ENCODE data around the gene TMOD2.
"Not testable (repeated sequence)": the region's sequence is repeated elsewhere in the genome, so short reads cannot be mapped to it uniquely, and the experiment has no call there.

The TMOD2 gene

DNA sequence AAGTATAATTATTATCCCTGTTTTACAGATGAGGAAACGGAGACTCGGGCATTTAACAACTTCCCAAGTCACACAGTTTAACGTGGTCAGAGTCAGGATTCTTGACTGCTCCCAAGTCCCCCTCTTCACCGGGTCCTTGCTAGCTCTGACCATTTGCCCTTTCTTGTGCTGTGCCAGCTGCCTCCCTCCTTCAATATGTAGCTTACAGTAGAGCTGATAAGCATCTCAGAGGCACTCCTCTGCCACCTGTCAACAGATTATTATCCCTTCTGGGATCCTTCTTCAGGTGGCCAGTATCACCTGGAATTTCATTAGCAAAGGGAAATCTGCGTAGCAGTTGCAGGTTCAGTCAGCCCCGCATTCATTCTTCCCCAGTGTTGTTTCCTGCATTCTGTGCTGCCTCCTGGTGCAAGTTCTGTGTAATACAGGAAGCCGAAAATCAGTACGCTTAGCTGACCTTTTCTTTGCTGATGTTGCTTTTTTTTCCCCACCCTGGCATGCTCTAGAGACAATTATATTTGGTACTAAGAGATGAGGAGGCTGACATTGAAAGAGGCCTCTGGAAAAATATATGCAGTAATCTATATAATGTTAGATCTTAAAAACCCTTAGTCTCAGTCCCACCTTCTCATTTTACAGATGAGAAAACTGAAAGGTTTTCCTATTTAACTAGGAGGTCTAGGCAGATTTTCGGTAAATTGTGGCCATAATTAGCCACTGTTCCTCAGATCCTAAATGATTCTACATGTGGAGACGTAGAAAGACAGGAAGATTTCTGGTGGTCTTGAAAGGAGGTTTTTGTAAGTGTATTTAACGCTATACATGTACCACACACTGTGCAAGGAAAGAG, 24.8 kb downstream of the TMOD2 start:
- peak; percentile 11 for DNase-seq

GRCh38 chr15:51776952-51777569, 25.7 kb downstream of the TMOD2 start:
- peak; percentile 19 for DNase-seq

DNA sequence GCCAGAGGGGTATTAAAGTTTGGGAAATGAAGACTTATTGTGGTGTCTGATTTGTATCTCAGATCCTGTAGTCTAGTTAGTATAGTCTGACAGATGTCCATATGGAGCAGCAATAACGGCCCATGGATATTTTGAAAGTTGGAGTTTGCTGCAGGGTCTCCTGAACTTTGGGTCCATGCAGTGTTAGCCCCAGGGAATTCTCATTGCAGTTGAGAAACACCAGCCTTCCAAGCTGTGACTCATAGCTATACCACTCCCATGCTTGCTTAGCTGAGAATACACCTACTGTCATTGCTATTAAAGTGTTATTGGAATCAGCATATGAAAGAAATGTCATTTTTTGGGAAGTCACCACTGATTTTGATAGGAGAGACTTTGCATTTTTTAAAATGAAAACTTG, 29.2 kb downstream of the TMOD2 start:
- no peak for DNase-seq

DNA sequence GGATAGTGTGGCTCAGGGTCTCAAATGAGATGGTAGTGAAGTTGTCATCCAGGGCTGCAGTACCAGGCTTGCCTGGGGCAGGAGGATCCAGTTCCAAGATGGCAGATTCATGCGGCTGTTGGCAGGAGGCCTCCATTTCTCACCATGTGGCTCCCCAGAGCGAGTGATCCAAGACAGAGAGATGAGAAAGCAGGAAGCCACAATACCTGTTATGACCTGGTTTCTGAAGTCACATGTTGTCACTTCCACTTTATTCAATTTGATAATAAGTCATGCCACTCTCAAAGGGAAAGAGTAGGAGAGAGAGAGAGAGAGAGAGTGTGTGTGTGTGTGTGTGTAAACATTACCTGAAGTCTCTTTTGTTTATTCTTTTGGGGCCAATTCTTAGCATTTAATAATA, 30.1 kb downstream of the TMOD2 start:
- no peak for DNase-seq

- DNase-seq = no peak
Measured at GRCh38 chr15:51782357-51782896, 31.0 kb downstream of the TMOD2 start.

DNA sequence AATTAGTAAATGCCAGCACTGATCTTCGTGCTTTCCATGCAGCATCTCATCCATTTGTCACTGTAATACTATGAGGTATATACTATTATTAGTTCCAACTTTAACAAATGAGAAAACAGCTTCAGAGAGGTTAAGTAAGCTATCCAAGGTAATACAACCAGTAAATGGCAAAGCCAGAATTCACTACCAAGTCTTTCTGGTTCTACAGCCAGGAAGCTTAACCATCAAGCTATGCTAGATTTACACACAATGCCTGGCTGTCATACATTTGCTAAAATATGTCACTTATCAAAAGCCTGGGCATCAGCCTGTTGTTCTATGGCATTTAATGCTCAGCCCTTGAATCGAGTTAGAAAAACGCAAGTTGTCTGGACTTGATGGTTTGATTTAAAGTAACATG, 32.6 kb downstream of the TMOD2 start:
- no peak for DNase-seq

DNA sequence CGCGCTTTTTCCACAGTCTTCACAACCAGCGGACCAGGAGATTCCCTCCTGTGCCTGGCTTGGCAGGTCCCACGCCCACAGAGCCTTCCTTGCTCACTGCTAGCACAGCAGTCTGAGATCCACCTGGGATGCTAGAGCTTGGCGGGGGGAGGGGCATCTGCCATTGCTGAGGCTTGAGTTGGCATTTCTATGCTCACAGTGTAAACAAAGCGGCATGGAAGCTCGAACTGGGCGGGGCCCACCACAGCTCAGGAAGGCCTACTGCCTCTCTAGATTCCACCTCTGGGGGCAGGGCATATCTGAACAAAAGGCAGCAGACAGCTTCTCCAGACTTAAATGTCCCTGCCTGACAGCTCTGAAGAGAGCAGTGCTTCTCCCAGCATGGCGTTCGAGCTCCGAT, 35.7 kb downstream of the TMOD2 start:
- not testable (repeated sequence) for DNase-seq

DNA sequence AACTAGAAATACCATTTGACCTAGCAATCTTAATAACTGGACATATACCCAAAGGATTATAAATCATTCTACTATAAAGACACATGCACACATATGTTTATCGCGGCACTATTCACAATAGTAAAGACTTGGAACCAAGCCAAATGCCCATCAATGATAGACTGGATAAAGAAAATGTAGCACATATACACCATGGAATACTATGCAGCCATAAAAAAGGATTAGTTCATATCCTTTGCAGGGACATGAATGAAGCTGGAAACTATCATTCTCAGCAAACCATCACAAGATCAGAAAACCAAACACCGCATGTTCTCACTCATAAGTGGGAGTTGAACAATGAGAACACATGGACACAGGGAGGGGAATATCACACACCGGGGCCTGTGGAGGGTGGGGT, 41.1 kb downstream of the TMOD2 start:
- DNase-seq = not testable (repeated sequence)

DNA sequence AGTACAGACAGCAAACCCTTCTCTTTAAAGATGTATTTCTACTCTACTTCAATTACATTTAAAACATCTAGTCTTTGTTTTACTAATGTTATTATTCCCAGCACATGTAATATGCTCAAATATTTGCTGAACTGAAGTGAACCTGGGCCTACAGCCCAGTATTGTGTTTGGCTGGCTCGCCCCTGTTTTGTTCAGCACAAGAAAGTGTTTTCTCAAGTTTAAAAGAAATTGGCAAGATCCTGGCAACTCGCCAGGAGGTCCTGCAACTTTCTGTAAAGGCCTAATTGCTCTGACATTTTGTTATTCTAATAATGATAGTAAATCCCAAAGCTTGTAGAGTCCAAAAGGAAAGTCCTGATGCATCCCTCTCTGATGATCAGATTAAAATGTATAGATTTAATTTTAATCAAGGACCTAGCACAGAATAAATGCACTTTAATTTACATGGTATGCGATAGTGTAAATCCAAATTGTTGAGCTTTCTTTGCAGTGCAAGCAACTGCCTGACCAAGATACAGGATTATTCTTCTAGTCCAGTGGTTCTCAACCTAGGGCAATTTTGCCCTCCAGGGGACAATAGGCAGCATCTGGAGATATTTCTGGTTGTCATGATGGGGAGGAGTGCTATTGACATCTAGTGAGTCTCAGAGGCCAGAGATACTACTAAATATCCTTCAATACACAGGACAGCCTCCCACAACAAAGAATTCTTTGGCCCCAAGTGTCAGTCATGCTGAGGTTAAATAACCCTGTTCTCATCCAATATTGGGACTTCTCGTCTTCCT, 42.3 kb downstream of the TMOD2 start:
- no peak for DNase-seq

GRCh38 chr15:51796847-51797401, 45.5 kb downstream of the TMOD2 start:
- no peak for DNase-seq

- DNase-seq = no peak
Measured at GRCh38 chr15:51798281-51798680, 46.9 kb downstream of the TMOD2 start.

DNA sequence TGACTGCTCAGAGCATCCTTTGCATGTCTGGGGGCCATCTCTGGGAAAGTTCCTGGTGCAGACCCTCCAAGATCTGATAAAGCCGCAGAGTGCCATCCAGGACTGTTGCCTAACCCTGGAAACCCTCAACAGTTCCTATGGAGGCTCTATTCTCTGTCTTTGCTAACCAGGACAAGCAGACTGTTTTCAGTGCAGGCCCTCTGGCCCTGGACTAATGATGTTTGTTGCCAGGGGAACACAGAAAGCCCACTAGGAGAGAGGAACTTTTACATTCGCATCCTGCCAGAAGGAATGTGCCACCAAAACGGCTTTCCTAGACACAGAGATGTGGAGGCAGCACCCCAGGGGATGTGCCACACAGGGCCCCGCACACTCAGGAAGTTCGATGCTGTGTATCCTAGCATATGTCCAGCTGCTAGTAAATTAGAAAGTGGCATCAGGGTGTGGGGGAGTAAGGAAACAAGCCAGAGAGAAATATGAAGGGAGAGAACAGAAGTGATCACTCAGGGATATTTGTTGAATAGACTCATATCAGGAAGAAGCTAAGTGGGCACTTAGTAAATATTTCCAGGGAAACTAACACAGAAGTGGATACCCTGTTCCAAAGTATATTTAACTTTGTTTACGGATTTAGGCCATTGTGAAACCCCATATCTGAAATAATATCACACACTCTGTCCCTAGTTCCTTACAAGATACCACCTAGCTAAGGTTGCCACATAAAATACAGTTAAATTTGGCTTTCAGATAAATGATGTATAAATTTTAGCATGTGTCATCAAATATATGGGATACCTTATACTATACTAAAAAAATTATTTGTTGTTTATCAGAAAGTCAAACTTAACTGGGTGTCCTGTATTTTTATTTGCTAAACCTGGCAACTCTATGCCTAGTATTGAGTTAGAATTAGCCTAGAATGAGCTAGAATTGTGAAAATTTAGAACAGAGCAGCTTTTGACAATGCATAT, 48.2 kb downstream of the TMOD2 start:
- no peak for DNase-seq

GRCh38 chr15:51801391-51801835, 50.0 kb downstream of the TMOD2 start:
- DNase-seq = no peak

DNA sequence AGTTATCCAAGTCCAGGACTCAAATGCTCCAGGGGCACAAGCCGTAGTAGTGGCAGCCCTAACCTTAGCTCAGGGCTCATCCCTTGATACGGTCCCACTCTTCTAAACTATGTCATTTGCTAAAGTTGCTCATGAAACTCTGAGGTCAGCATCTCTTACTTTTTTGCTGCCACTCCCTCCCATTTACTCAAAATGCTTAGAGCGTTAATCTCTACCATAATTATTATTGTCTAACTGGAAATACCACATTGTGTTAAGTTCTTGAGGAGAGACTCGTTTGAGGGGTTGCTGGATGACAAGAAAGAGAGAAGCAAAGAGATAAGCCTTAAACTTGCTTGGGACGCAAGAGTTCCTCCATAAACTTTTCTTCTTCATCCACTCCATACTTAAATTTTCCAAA, 51.2 kb downstream of the TMOD2 start:
- no peak for DNase-seq

- DNase-seq = no peak
Measured at GRCh38 chr15:51803965-51804364, 52.6 kb downstream of the TMOD2 start.

DNA sequence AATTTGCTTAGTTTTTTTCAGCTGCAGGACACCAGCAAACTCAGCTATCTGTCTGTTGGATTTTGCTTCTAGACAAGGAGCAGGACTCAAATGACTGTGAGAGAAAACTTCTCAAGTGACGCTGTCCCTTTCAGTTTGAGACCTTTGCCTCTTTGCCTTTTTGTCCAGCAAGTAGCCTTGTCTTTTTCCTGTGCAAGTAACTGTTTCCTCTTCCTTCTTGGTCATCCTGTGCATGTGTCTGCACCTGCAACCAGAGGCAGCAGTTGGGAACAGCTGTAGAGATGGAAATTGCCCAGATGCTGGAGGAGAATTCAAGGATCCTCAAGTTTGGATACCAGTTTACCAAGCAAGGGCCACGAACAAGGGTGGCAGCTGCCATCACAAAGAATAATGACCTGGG, 54.7 kb downstream of the TMOD2 start:
- no peak for DNase-seq

- DNase-seq = no peak
Measured at GRCh38 chr15:51809457-51809856, 58.1 kb downstream of the TMOD2 start.

GRCh38 chr15:51812598-51812997, 61.2 kb downstream of the TMOD2 start:
- DNase-seq = no peak

DNA sequence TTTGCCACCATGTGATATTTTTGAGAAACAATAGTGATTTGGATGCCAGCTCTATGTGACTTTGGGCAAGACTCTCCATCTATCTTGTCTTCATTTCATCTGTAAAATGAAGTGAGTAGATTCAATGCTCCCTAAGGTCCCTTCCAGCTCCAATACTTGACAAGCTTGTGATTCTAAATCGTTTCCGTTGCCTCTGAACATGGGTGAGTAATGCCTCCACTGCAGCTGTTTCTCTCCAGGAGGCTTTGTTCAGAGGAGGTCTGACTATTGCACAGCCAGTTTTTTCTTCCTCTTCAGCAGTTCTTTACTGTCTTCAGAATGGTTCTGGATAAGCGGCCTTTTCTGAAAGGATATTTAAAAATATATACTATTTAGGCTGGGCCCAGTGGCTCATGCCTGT, 63.2 kb downstream of the TMOD2 start:
- DNase-seq = no peak

DNA sequence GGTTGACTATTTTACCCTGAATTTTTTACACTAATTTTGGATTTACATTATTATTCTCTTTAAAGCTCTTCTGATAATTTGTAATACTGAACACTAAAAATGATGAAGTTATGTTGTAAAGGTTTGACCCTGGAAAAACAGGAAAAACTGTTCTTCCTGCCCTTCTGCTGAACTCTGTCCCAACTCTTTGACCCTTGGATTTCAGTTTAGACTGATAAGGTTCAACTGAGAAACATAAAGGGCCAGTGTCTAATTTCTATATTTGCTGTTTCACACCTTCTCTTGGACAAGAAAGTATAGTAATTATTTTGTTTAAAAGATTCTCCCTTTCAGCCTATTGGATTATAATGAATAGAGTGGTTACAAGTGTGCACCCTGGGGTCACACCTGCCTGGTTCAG, 65.2 kb downstream of the TMOD2 start:
- DNase-seq = no peak

DNA sequence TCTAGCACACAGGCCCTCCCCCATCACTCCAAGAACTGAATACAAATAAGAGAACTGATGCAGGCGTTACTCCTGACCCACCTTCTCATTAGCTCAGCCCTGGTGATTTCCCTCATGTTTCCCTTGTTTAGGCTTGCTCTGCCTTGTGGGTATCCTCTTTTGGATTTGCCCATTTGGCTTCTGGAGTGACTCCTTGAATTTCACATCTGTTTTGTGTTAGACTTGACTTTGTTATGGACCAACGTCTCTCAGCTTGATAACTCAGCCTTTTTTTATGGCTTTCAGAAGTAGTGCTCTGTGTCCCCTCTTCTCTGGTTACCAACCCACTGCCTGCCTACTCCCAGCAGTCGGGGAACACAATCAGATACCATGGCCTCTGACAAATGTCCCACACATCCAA, 66.8 kb downstream of the TMOD2 start:
- no peak for DNase-seq

DNA sequence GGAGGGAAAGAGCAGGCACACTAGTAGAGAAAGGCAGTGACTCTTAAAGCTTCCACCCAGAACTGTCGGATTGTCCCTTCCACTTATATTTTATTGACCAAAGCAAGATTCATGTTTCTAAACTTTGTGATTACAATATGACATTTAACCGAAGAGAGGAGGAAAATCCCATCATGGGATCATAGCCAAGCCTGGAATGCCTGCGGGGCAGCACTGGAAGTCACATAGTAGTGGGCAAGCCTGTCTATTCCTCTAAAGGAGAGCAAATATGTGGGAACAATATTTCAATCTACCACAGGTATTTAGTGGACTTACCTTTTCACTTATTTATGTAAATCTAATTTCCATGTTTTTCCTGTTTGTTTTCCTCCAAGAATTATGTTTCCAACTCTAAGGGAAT, 74.3 kb downstream of the TMOD2 start:
- DNase-seq = no peak
